Upper lobe of left lung (tissue), 4 donors: ENCODE data around the gene GMDS.

Source experiments
- EP300 ChIP-seq, 4 donors: sonication (generic); formaldehyde crosslinking; IDR thresholded peaks; one replicate each; pipeline ENCODE4 v1.5.1; 2017; ENCODE audit warnings: antibody characterized with exemption in 4 of 4, control low read depth in 2 of 4
- POLR2A ChIP-seq, 4 donors: fragments of 450-650 bp; IDR thresholded peaks; one replicate each; pipeline ENCODE4 v1.5.1; 2016 to 2017; ENCODE audit warnings: antibody characterized with exemption in 4 of 4, mild to moderate bottlenecking in 2 of 4
- POLR2AphosphoS5 ChIP-seq, 2 donors: sonication (generic); formaldehyde crosslinking; IDR thresholded peaks; one replicate each; pipeline ENCODE4 v1.5.1; 2017; ENCODE audit warnings: antibody characterized with exemption in 2 of 2
- TF ChIP-seq, protein P1 (sequence below), 6 experiments: fragments of 450-650 bp in 4 of 6; fragments of 200-600 bp in 2 of 6; sonication (generic) in 2 of 6; IDR thresholded peaks; one replicate each; pipeline ENCODE4 v1.5.1; 2016 to 2019; ENCODE audit warnings: antibody characterized with exemption in 6 of 6

DNA sequence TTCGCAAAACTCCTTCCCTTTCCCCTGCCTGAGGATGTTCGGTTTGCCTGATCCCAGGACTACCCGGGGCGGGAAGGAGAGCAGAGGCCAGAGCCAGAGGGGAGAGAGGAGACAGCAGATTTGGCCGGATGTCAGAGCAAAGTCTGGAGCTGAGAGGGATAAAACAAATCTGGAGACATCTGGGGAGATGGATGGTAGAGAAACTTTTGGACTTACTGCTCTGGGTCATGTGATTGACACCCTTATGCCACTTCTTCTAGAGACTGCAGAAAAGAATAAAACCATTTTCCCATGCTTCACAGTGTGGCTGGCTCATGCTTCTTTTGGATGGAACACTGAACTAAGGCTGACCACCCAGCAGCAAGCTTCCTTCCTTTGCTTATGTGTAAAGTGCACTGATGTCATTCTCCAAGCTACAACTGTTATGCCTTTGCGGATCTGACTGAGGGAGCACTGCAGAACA is 461.0 kb downstream of the GMDS start:
- TF ChIP-seq, protein P1, sequence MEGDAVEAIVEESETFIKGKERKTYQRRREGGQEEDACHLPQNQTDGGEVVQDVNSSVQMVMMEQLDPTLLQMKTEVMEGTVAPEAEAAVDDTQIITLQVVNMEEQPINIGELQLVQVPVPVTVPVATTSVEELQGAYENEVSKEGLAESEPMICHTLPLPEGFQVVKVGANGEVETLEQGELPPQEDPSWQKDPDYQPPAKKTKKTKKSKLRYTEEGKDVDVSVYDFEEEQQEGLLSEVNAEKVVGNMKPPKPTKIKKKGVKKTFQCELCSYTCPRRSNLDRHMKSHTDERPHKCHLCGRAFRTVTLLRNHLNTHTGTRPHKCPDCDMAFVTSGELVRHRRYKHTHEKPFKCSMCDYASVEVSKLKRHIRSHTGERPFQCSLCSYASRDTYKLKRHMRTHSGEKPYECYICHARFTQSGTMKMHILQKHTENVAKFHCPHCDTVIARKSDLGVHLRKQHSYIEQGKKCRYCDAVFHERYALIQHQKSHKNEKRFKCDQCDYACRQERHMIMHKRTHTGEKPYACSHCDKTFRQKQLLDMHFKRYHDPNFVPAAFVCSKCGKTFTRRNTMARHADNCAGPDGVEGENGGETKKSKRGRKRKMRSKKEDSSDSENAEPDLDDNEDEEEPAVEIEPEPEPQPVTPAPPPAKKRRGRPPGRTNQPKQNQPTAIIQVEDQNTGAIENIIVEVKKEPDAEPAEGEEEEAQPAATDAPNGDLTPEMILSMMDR (IDR thresholded peaks at IDR 0.05) = no peak
- no peak for TF ChIP-seq EP300 (IDR thresholded peaks at IDR 0.05)
- TF ChIP-seq POLR2AphosphoS5 (IDR thresholded peaks at IDR 0.05) = no peak
- no peak for TF ChIP-seq POLR2A (IDR thresholded peaks at IDR 0.05)
